T-helper 1 cell treated with Interleukin-12 subunit alpha and Interleukin-12 subunit beta and Interleukin-4 antibody, amounts not matched to agents 30 ng/mL and 1 ng/mL, for 36 hours (primary cell): ENCODE data around the gene IRAK1. TPM values are rescaled to one million over a fixed set of nuclear protein-coding genes. Genes with fewer than 3 reads are reported as not detected.

ENCODE experiments used
- intact Hi-C: fragments of 100-400 bp; cut with micrococcal nuclease; formaldehyde crosslinking; loops from one replicate; pipeline ENCODE4 v1.15.1; 2024
- total RNA-seq: library from RNA; stranded (reverse); gene quantifications from 2 replicates; pipeline ENCODE4 v1.2.3, GENCODE V29; 2022

IRAK1 gene
- total RNA-seq, 1 donor from 2014 or later, result 131 TPM

- intact Hi-C loops, result loop anchor here (1.0 to 5.0 kb wide), 6 partner anchors 8 to 789 kb away; partner anchors contain the start of genes DKC1, FAM3A, FLNA and IRAK1
Observed at GRCh38 chrX:153973127-153974002, 46.3 kb downstream of the IRAK1 start.

GRCh38 chrX:153972368-153973126 is 47.2 kb downstream of the IRAK1 start, which contains the start of gene TMEM187:
Gene TMEM187 (plus strand): TSS chrX:153972754. CDS start chrX:153982063, 9,309 bp downstream.
- intact Hi-C loops, result loop anchor here (1.0 to 5.0 kb wide), 6 partner anchors 9 to 790 kb away; partner anchors contain the start of genes DKC1, FAM3A, FLNA and IRAK1

DNA sequence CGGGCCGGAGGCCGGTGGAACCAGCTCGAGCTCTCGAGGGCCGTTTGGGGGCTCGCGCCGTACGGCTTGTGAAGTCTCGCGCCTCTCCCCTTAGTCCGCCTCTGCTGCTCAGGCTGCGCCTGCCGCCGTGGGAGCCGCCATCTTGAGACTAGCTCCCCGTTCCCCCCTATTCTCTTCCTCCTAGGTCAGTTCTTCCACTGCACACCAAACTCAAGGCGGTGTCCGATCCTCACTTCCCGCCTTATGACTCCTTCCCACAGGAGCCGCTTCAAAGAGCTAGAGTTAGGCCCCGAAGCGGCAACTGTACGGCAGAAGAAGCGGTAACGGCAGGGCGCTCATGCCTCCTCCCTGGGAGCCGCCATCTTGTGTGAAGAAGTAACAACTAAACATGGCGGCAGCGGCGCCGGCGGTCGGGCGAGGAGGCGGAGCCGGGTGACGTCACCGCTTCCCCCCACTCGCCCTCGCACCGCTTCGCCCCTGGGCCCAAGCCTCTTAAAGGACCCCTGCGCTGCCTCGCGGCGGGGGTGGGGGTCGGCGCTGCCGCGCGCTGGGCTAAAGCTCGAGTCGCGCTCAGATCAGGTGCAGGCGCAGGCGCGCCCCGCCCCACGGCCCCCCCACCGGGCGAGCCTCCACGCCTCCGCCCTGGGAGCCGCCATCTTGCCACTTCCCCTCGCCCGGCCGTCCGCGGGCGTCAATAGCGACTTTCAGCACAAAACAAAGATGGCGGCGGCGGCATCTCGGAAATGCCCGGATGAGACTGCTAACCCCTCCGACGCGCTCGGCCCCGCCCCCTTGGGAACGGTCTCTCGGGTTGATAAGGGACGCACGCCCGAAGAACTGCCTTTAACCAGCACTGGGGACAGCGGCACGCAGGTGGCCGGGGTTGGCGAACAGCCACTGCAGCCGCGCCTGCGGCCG is 48.0 kb downstream of the IRAK1 start, which contains the start of gene HCFC1:
Gene HCFC1, minus strand, starts transcription at position 369 of the 918 bp plus-strand sequence. CDS start 978 bp downstream, outside the sequence.
- intact Hi-C loops, result loop anchor here (1.0 to 5.0 kb wide), 11 partner anchors 13 to 791 kb away; partner anchors contain the start of genes ABCD1, BCAP31, DKC1 and FAM3A

DNA sequence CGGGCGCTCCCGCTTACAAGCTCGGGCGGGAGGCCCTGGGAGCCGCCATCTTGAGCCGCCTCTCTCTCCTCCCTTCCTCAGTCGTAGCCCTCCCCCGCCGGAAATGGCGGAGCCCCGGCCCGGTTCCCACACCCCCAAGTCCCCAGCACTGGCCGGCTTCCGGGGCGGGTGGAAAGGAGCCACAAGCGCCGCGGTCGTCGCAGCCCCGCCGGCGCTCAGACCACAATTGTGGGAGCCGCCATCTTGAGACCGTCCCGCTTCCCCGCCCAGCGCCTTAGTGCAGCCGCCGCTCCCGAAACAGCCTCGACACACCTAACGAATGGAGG is 48.6 kb downstream of the IRAK1 start:
- intact Hi-C loops, result loop anchor here (1.0 to 5.0 kb wide), 9 partner anchors 14 to 576 kb away; partner anchors contain the start of genes ABCD1, BCAP31, FAM3A and FLNA

GRCh38 chrX:153970357-153971123 is 49.2 kb downstream of the IRAK1 start:
- intact Hi-C loops, result loop anchor here (1.0 to 5.0 kb wide), 9 partner anchors 14 to 577 kb away; partner anchors contain the start of genes ABCD1, BCAP31, FAM3A and FLNA

GRCh38 chrX:153969904-153970356 is 49.8 kb downstream of the IRAK1 start:
- intact Hi-C loops, result loop anchor here (2.0 to 5.0 kb wide), 7 partner anchors 15 to 547 kb away; partner anchors contain the start of genes FAM3A, FLNA and RPL10

DNA sequence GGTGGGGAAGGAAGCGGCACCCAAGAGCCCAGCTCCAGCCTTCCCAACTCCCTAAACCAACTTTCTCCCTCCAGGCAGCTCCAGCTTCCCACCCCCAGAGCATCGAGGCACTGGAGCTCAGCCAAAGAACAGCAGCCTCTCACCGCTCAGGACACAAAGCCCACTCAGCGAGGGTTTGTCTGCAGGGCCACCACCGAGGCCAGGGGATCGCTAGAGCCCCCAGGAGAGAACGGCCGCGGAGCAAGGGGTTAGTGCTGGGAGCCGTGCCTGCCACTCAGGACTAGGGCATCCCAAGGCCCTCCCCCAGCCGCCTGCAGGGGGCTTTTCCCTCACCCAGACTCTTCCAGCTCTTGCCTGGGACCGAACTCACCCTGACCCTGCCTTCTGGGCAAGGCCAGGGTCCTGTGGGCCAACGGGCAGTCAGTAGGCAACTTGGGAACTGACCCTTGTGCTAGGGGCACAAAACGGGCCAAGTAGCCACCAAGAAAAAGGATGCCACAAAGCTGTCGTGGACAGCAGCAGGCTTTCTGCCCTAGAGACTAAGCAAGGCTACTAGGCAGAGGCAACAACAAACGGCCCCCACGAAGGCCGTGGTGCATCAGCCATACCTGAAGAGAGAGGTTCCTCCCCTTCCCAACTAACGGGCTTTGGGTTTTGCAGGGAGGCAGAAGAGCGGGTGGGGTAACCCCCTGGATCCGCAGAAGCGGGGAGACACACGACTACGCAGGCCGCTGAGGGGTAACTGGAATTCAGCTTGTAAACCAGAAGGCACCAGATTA is 50.4 kb downstream of the IRAK1 start:
- intact Hi-C loops, result loop anchor here (2.0 to 5.0 kb wide), 2 partner anchors 15 to 83 kb away; no protein-coding TSS in a partner anchor

- intact Hi-C loops, result loop anchor here (2.0 to 5.0 kb wide), 2 partner anchors 14 to 84 kb away; no protein-coding TSS in a partner anchor
Observed at GRCh38 chrX:153968754-153969124, 51.0 kb downstream of the IRAK1 start.

GRCh38 chrX:153968255-153968654 is 51.4 kb downstream of the IRAK1 start:
- intact Hi-C loops, result loop anchor here (2.0 to 5.0 kb wide), 2 partner anchors 13 to 84 kb away; no protein-coding TSS in a partner anchor

- intact Hi-C loops, result loop anchor here (2.0 to 5.0 kb wide), 2 partner anchors 13 to 85 kb away; no protein-coding TSS in a partner anchor
Observed at GRCh38 chrX:153967536-153968224, 52.0 kb downstream of the IRAK1 start.

GRCh38 chrX:153966841-153967535 is 52.7 kb downstream of the IRAK1 start:
- intact Hi-C loops, result loop anchor here (5.0 kb wide), 1 partner anchor 85 kb away; no protein-coding TSS in a partner anchor

DNA sequence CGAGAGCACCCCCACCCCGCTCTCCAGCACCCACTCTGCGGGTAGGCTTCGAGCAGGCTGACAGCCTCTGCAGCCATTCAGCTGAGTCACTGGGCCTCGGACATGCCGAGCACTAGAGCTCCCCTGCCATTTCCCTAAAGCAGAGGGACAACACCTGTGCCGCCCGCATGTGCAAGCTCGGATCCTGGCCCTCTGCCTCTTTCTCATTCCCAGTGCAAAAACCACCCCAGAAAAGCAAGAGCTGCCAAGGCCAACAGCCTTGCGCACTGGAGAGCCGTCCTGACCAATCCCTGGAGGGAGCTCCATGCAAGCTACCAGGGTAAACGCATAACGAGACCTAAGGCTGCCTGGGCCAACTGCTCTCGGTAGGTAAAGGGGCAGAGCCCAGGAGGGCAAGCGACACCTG is 53.4 kb downstream of the IRAK1 start:
- intact Hi-C loops, result loop anchor here (5.0 kb wide), 1 partner anchor 86 kb away; no protein-coding TSS in a partner anchor

DNA sequence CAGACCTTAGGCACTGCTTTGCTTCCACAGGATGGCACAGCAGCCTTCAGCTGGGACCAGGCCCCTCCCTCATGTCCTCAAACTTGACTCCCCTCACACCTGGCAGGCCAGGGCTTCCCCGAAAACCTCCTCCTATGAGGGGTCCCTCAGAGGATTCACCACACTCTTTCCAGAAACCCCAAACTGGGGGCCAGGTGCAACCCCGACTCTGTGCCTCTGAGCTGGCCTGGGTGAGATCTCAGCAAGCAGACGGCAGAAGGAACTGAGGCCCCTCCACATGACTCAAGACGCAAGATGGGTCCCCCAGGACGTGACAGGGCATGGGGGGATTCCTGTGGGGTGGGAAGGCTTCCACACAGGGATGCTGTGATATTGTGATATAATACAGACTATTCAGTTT is 54.3 kb downstream of the IRAK1 start:
- intact Hi-C loops, result loop anchor here (5.0 kb wide), 1 partner anchor 87 kb away; no protein-coding TSS in a partner anchor

GRCh38 chrX:153964105-153964504 is 55.6 kb downstream of the IRAK1 start:
- intact Hi-C loops, result no loop called here

DNA sequence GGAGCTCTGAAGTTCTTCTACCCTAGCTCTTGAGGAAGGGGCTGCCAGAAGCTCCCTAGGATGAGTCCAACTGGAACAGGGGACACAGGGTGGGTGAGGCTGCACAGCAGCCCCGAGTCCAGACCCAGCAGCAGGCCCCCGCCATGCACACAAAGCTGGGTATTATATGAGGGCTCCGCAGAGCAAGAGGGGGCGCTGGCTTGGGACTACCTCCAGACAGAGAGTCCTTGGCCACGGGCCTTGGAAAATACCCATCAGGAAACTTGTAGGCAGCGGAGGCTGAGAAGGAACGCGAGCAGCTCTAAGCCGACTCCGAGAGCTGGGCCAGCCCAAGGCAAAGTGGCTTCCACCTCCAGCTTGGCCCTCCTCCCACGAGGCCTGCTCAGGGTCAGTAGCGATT is 56.2 kb downstream of the IRAK1 start:
- intact Hi-C loops, result no loop called here

GRCh38 chrX:153961292-153961691 is 58.4 kb downstream of the IRAK1 start:
- intact Hi-C loops, result no loop called here

DNA sequence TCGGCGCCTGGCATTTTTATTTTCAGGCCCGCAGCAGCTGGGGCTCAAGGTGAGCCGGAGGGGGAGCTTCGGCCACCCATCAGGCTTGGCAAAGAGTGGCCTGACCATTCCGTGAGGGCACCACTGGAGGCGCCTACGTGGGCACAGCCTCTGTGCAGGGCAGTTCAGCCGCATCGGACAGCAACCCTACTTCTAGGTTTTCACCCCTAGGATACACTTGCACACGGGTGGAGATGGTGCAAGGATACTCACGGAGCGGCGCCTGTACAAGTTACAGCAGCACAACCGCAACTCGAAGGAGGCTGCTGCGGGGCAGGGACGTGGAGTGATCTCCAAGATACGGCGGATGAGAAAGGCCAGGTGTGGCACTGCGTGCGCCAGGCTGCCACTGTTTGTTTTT is 58.9 kb downstream of the IRAK1 start:
- intact Hi-C loops, result no loop called here
